Esophagus (tissue), 2 donors: ENCODE results near the gene PLIN1. TPM values are rescaled to one million over a fixed set of nuclear protein-coding genes. Genes with fewer than 3 reads are reported as not detected.

Source experiments
- H3K27ac ChIP-seq, 2 donors: one replicate each; pipeline ENCODE4 v1.5.1; 2013; ENCODE audit warnings: low read depth in 2 of 2, mild to moderate bottlenecking in 2 of 2, inconsistent platforms in 1 of 2, low read length in 1 of 2, moderate library complexity in 1 of 2
- H3K27me3 ChIP-seq, 2 donors: one replicate each; pipeline ENCODE4 v1.6.1; 2013; ENCODE audit warnings: low read length in 2 of 2, control low read depth in 1 of 2, mild to moderate bottlenecking in 1 of 2; ENCODE audit not compliant: insufficient read depth in 2 of 2, control insufficient read depth in 1 of 2
- H3K36me3 ChIP-seq, 2 donors: one replicate each; pipeline ENCODE4 v1.6.1; 2013; ENCODE audit warnings: low read length in 1 of 2; ENCODE audit not compliant: control insufficient read depth in 2 of 2, insufficient read depth in 2 of 2
- H3K4me1 ChIP-seq, 2 donors: one replicate each; pipeline ENCODE4 v1.6.1; 2013; ENCODE audit warnings: low read length in 1 of 2; ENCODE audit not compliant: control insufficient read depth in 2 of 2, insufficient read depth in 2 of 2
- H3K4me3 ChIP-seq, 2 donors: one replicate each; pipeline ENCODE4 v1.5.1; 2013; ENCODE audit warnings: low read length in 2 of 2, mild to moderate bottlenecking in 2 of 2, low read depth in 1 of 2, moderate library complexity in 1 of 2
- H3K9me3 ChIP-seq, 2 donors: one replicate each; pipeline ENCODE4 v1.6.1; 2013; ENCODE audit warnings: mild to moderate bottlenecking in 2 of 2, low read depth in 1 of 2, low read length in 1 of 2, moderate library complexity in 1 of 2; ENCODE audit not compliant: control insufficient read depth in 2 of 2, insufficient read depth in 1 of 2
- WGBS, 2 donors: extraction: QIAGEN DNeasy Blood & Tissue Kit; methylation state at CpG; one replicate each; pipeline ENCODE4 v1.1.7; 2013; 5-methylcytosine and 5-hydroxymethylcytosine counted together
- polyA plus RNA-seq, 2 donors: library from polyadenylated mRNA; stranded (reverse); fragments of 200-250 nt; gene quantifications; one replicate each; pipeline ENCODE4 v1.2.3, GENCODE V29; 2013
- donor health status: healthy with polysubstance abuse.
- donor health status: Bipolar disorder and iron deficiency.

The PLIN1 gene
- polyA plus RNA-seq, 2 donors, result 0.73 to 1.3 TPM

GRCh38 chr15:89666858-89667705 is 12.1 kb downstream of the PLIN1 start:
- H3K27ac ChIP-seq, result no peak overlapping the region
- H3K36me3 ChIP-seq, result no peaks in the 10 kb centered on the region
- H3K4me3 ChIP-seq, result no peak overlapping the region
- no peaks in the 10 kb centered on the region for H3K27me3 ChIP-seq
- 82 to 88% methylated on average over 13 of the region's 13 CpGs for WGBS, 2 donors
- H3K4me1 ChIP-seq, result peaks cover 0 to 4% of the 10 kb centered on the region in 2 donors
- no peaks in the 10 kb centered on the region for H3K9me3 ChIP-seq

- H3K4me3 ChIP-seq, result peak overlapping the region in 1 of 2 donors; percentile 50
These were observed 12.8 kb downstream of the PLIN1 start for GRCh38 chr15:89666184-89666857.

GRCh38 chr15:89665449-89666181 is 13.6 kb downstream of the PLIN1 start:
- Histone ChIP-seq H3K4me1 (peaks cover 0 to 4% of the 10 kb centered on the region in 2 donors), H3K27ac (peak overlapping the region; percentile 80 to 82), H3K4me3 (peak overlapping the region; percentile 38 to 50), H3K36me3 (no peaks in the 10 kb centered on the region), H3K27me3 (no peaks in the 10 kb centered on the region), H3K9me3 (no peaks in the 10 kb centered on the region)
- WGBS, 2 donors, result 2% methylated on average over 61 to 72 of the region's 72 CpGs

More at GRCh38 chr15:89666184-89666857, 12.8 kb downstream of the PLIN1 start:
- Histone ChIP-seq H3K27me3 (no peaks in the 10 kb centered on the region), H3K9me3 (no peaks in the 10 kb centered on the region), H3K27ac (peak overlapping the region; percentile 80 to 82), H3K4me1 (peaks cover 0 to 4% of the 10 kb centered on the region in 2 donors), H3K36me3 (no peaks in the 10 kb centered on the region)
- 89 to 93% methylated on average over 8 of the region's 8 CpGs for WGBS, 2 donors

GRCh38 chr15:89664441-89665350 is 14.5 kb downstream of the PLIN1 start:
- peak overlapping the region in 1 of 2 donors; percentile 80 for H3K27ac ChIP-seq
- WGBS, 2 donors, result 77 to 81% methylated on average over 13 of the region's 13 CpGs
- H3K9me3 ChIP-seq, result no peaks in the 10 kb centered on the region
- no peaks in the 10 kb centered on the region for H3K36me3 ChIP-seq
- peaks cover 0 to 4% of the 10 kb centered on the region in 2 donors for H3K4me1 ChIP-seq
- H3K4me3 ChIP-seq, result no peak overlapping the region
- no peaks in the 10 kb centered on the region for H3K27me3 ChIP-seq

- 33 to 43% methylated on average over 11 of the region's 11 CpGs for WGBS, 2 donors
- no peak overlapping the region for H3K4me3 ChIP-seq
- H3K9me3 ChIP-seq, result no peaks in the 10 kb centered on the region
- no peaks in the 10 kb centered on the region for H3K27me3 ChIP-seq
- H3K27ac ChIP-seq, result peak overlapping the region; percentile 51 to 59
- peaks cover 0 to 4% of the 10 kb centered on the region in 2 donors for H3K4me1 ChIP-seq
- H3K36me3 ChIP-seq, result no peaks in the 10 kb centered on the region
These were observed 16.1 kb downstream of the PLIN1 start for GRCh38 chr15:89662893-89663626.

- H3K4me3 ChIP-seq, result no peak overlapping the region
- 88% methylated on average over 2 of the region's 2 CpGs for WGBS, 2 donors
- no peaks in the 10 kb centered on the region for H3K36me3 ChIP-seq
These were observed 18.6 kb downstream of the PLIN1 start for GRCh38 chr15:89660556-89660955.

GRCh38 chr15:89659295-89659694 is 19.9 kb downstream of the PLIN1 start:
- Histone ChIP-seq H3K9me3 (no peaks in the 10 kb centered on the region), H3K36me3 (no peaks in the 10 kb centered on the region), H3K27me3 (peaks cover 0 to 2% of the 10 kb centered on the region in 2 donors), H3K4me3 (no peak overlapping the region), H3K27ac (no peak overlapping the region), H3K4me1 (peaks cover 3 to 12% of the 10 kb centered on the region in 2 donors)
- WGBS, 2 donors, result 85 to 93% methylated on average over 2 of the region's 2 CpGs

More at GRCh38 chr15:89660556-89660955, 18.6 kb downstream of the PLIN1 start:
- Histone ChIP-seq H3K27ac (no peak overlapping the region), H3K4me1 (peaks cover 0 to 4% of the 10 kb centered on the region in 2 donors), H3K27me3 (no peaks in the 10 kb centered on the region), H3K9me3 (no peaks in the 10 kb centered on the region)

GRCh38 chr15:89657686-89658200 is 21.4 kb downstream of the PLIN1 start:
- peaks cover 3 to 8% of the 10 kb centered on the region in 2 donors for H3K4me1 ChIP-seq
- H3K36me3 ChIP-seq, result no peaks in the 10 kb centered on the region
- H3K9me3 ChIP-seq, result no peaks in the 10 kb centered on the region
- peaks cover 0 to 2% of the 10 kb centered on the region in 2 donors for H3K27me3 ChIP-seq
- WGBS, 2 donors, result 88% methylated on average over 5 of the region's 5 CpGs
- no peak overlapping the region for H3K4me3 ChIP-seq
- H3K27ac ChIP-seq, result no peak overlapping the region
